AG20443 (cell line): ENCODE results near the gene KPNB1.

Source experiments
- DNase-seq: peaks from one replicate; pipeline ENCODE4 v3.0.0; 2012; ENCODE audit warnings: low spot score, mixed read lengths

The KPNB1 gene

GRCh38 chr17:47728214-47728877, 78.6 kb downstream of the KPNB1 start:
- no peak for DNase-seq

GRCh38 chr17:47729476-47729875, 79.8 kb downstream of the KPNB1 start:
- no peak for DNase-seq

- no peak for DNase-seq
Observed at GRCh38 chr17:47730681-47731080, 81.0 kb downstream of the KPNB1 start.

GRCh38 chr17:47731396-47731795, 81.7 kb downstream of the KPNB1 start:
- DNase-seq = no peak

- DNase-seq = no peak
Observed at GRCh38 chr17:47732399-47733046, 82.8 kb downstream of the KPNB1 start.

- peak; percentile 66 for DNase-seq
Observed at GRCh38 chr17:47733047-47733673, 83.4 kb downstream of the KPNB1 start, which contains the start of gene TBX21. TBX21 (plus strand) TSS chr17:47733236; CDS start chr17:47733455, 219 bp downstream.

- DNase-seq = no peak
Observed at GRCh38 chr17:47733674-47734410, 84.1 kb downstream of the KPNB1 start.

- DNase-seq = no peak
Observed at GRCh38 chr17:47735139-47735464, 85.4 kb downstream of the KPNB1 start.
